ENCODE measurements around the gene ZC2HC1C.
"Not testable (repeated sequence)": the region's sequence is repeated elsewhere in the genome, so short reads cannot be mapped to it uniquely, and the experiment has no call there.

ZC2HC1C gene

GRCh38 chr14:75059642-75060041 is 9.8 kb upstream of the ZC2HC1C start:
- no peak for DNase-seq

- DNase-seq, result no peak
Observed at GRCh38 chr14:75060420-75060819, 9.0 kb upstream of the ZC2HC1C start.

- no peak for DNase-seq
Observed at GRCh38 chr14:75063013-75063412, 6.4 kb upstream of the ZC2HC1C start.

GRCh38 chr14:75063491-75064204 is 5.8 kb upstream of the ZC2HC1C start, which contains the start of gene ACYP1:
Gene ACYP1, minus strand, starts transcription at chr14:75064024. Its CDS starts 471 bp downstream, at chr14:75063553.
- peak; percentile 87 for DNase-seq

- DNase-seq, result no peak
Observed at GRCh38 chr14:75064205-75064567, 5.3 kb upstream of the ZC2HC1C start.

- DNase-seq, result no peak
Observed at GRCh38 chr14:75066691-75067090, 2.8 kb upstream of the ZC2HC1C start.

GRCh38 chr14:75067212-75067611 is 2.2 kb upstream of the ZC2HC1C start:
- no peak for DNase-seq

GRCh38 chr14:75067765-75068164 is 1.7 kb upstream of the ZC2HC1C start:
- not testable (repeated sequence) for DNase-seq

- no peak for DNase-seq
Observed at GRCh38 chr14:75068294-75069120, 934 bp upstream of the ZC2HC1C start.

- DNase-seq, result no peak
Observed at GRCh38 chr14:75069811-75070145, 337 bp downstream of the ZC2HC1C start.

GRCh38 chr14:75070383-75070782 is 942 bp downstream of the ZC2HC1C start:
- no peak for DNase-seq

GRCh38 chr14:75077794-75078193 is 8.4 kb downstream of the ZC2HC1C start:
- DNase-seq, result no peak

GRCh38 chr14:75079521-75079920 is 10.1 kb downstream of the ZC2HC1C start:
- no peak for DNase-seq

- DNase-seq, result no peak
Observed at GRCh38 chr14:75081660-75082229, 12.3 kb downstream of the ZC2HC1C start.

GRCh38 chr14:75083271-75083670 is 13.8 kb downstream of the ZC2HC1C start:
- no peak for DNase-seq

- DNase-seq, result no peak
Observed at GRCh38 chr14:75084513-75084912, 15.1 kb downstream of the ZC2HC1C start.

- no peak for DNase-seq
Observed at GRCh38 chr14:75088153-75088552, 18.7 kb downstream of the ZC2HC1C start.

GRCh38 chr14:75088566-75089373 is 19.3 kb downstream of the ZC2HC1C start:
- no peak for DNase-seq

- no peak for DNase-seq
Observed at GRCh38 chr14:75090353-75090752, 20.9 kb downstream of the ZC2HC1C start.

GRCh38 chr14:75091251-75091650 is 21.8 kb downstream of the ZC2HC1C start:
- no peak for DNase-seq

GRCh38 chr14:75092698-75093097 is 23.3 kb downstream of the ZC2HC1C start:
- DNase-seq, result no peak

- DNase-seq, result no peak
Observed at GRCh38 chr14:75094896-75095295, 25.5 kb downstream of the ZC2HC1C start.

GRCh38 chr14:75095690-75096089 is 26.2 kb downstream of the ZC2HC1C start:
- DNase-seq, result no peak
